Measurements from ENCODE around the gene RIN3.

The RIN3 gene

GRCh38 chr14:92517761-92518160 lies 4.2 kb downstream of the RIN3 start:
- no peak for TF ChIP-seq CTCF (IDR thresholded peaks at IDR 0.05)
- no peaks in the 10 kb centered on the region for H3K9me3 Mint-ChIP-seq
- no peak overlapping the region for H3K4me3 Mint-ChIP-seq
- peaks cover 50% of the 10 kb centered on the region for H3K27me3 Mint-ChIP-seq (ENCODE audit: low read depth, poor library complexity)
- H3K36me3 Mint-ChIP-seq (ENCODE audit: low read depth), result no peaks in the 10 kb centered on the region
- DNase-seq, result no peak
- H3K27ac Mint-ChIP-seq, result no peak overlapping the region
- H3K4me1 Mint-ChIP-seq, result peaks cover 5% of the 10 kb centered on the region

GRCh38 chr14:92519246-92520101 lies 5.9 kb downstream of the RIN3 start:
- H3K4me1 Mint-ChIP-seq, result peaks cover 5% of the 10 kb centered on the region
- H3K4me3 Mint-ChIP-seq, result no peak overlapping the region
- no peak for DNase-seq
- H3K9me3 Mint-ChIP-seq, result no peaks in the 10 kb centered on the region
- no peak for TF ChIP-seq CTCF (IDR thresholded peaks at IDR 0.05)
- H3K27me3 Mint-ChIP-seq (ENCODE audit: low read depth, poor library complexity), result peaks cover 39% of the 10 kb centered on the region
- H3K27ac Mint-ChIP-seq, result no peak overlapping the region
- no peaks in the 10 kb centered on the region for H3K36me3 Mint-ChIP-seq (ENCODE audit: low read depth)

GRCh38 chr14:92520102-92521057 lies 6.8 kb downstream of the RIN3 start:
- Mint-ChIP-seq H3K4me1 (peaks cover 5% of the 10 kb centered on the region), H3K36me3 (ENCODE audit: low read depth) (no peaks in the 10 kb centered on the region), H3K9me3 (no peaks in the 10 kb centered on the region), H3K4me3 (no peak overlapping the region), H3K27ac (no peak overlapping the region), H3K27me3 (ENCODE audit: low read depth, poor library complexity) (peaks cover 30% of the 10 kb centered on the region)
- no peak for DNase-seq
- no peak for TF ChIP-seq CTCF (IDR thresholded peaks at IDR 0.05)

- Mint-ChIP-seq H3K27ac (no peak overlapping the region), H3K27me3 (ENCODE audit: low read depth, poor library complexity) (peaks cover 24% of the 10 kb centered on the region), H3K4me3 (no peak overlapping the region), H3K4me1 (peaks cover 5% of the 10 kb centered on the region), H3K36me3 (ENCODE audit: low read depth) (no peaks in the 10 kb centered on the region), H3K9me3 (no peaks in the 10 kb centered on the region)
- no peak for DNase-seq
- TF ChIP-seq CTCF (IDR thresholded peaks at IDR 0.05), result no peak
Observed at GRCh38 chr14:92521058-92521415, 7.5 kb downstream of the RIN3 start.

GRCh38 chr14:92523752-92524151 lies 10.2 kb downstream of the RIN3 start:
- TF ChIP-seq CTCF (IDR thresholded peaks at IDR 0.05), result no peak
- Mint-ChIP-seq H3K9me3 (no peaks in the 10 kb centered on the region), H3K36me3 (ENCODE audit: low read depth) (no peaks in the 10 kb centered on the region), H3K4me1 (peaks cover 5% of the 10 kb centered on the region), H3K27ac (no peak overlapping the region), H3K4me3 (no peak overlapping the region), H3K27me3 (ENCODE audit: low read depth, poor library complexity) (peaks cover 1% of the 10 kb centered on the region)
- no peak for DNase-seq
